ENCODE data around the gene GBE1.
"Not testable (repeated sequence)": the region's sequence is repeated elsewhere in the genome, so short reads cannot be mapped to it uniquely, and the experiment has no call there.

GBE1 gene

GRCh38 chr3:81760924-81761903 lies at the start of gene GBE1:
Gene GBE1 (minus strand): TSS chr3:81761645. CDS start chr3:81761517, 128 bp downstream.
- peak; percentile 91 for DNase-seq (ENCODE audit: low spot score)

- no peak for DNase-seq (ENCODE audit: low spot score)
These were observed 47.5 kb upstream of the GBE1 start for GRCh38 chr3:81808900-81809299.

DNA sequence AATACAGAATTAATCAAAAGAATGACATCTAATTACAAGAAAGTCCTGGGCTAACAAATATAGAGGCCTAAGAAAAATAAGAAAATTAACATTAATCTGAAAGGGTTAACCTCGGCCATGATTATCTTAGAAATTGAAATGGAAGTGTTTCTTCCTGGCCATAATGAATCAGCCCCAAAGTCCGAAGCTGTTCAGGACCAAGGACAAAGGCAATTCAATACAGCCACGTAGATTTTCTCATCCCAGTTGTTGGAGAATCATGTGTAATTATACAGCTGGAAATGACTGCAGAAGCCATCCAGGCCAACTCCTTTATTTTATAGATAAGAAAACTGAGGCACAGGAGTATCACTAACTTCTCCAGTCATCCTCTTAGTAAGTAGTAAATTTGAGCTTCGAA lies 38.0 kb upstream of the GBE1 start:
- peak; percentile 8 for DNase-seq (ENCODE audit: low spot score)

- DNase-seq (ENCODE audit: low spot score) = no peak
These were observed 32.0 kb upstream of the GBE1 start for GRCh38 chr3:81793410-81793809.

GRCh38 chr3:81790117-81790516 lies 28.7 kb upstream of the GBE1 start:
- no peak for DNase-seq (ENCODE audit: low spot score)

DNA sequence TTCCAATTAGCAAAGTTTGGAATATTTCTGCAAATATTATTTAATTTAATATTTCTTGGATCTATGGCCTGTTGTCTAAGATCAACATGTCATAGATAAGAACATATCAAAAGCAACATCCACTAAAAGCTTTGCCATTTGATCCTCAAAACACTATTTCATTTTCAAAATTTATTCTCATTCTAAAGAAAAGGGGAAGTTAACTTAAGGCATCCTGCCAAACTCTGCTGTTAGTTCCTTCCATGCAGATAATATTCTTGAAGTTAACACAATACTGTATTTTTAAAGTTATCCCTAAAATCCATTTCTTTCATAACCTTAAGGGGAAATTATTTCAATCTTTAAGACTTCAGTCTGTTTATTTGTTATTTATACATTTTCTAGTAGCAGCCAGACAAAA lies 28.2 kb upstream of the GBE1 start:
- DNase-seq (ENCODE audit: low spot score) = no peak

DNA sequence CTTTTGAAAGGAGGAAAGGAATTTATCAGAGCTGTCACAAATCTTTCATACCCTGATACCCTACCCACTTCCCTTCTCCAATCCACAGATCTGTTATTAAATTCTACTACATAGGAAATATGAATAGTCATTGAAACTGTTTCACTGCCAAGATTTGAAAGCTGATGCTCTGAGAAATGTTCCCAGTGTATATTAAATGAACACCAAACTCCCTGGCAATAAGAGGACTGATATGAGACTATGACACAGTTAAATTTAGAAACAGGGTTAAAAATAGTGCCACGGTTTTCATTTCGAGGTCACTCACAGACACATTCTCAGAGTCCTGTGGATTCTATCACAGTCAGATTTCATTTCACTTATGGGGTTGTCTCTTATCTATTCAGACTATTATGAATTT lies 27.2 kb upstream of the GBE1 start:
- DNase-seq (ENCODE audit: low spot score) = no peak

DNA sequence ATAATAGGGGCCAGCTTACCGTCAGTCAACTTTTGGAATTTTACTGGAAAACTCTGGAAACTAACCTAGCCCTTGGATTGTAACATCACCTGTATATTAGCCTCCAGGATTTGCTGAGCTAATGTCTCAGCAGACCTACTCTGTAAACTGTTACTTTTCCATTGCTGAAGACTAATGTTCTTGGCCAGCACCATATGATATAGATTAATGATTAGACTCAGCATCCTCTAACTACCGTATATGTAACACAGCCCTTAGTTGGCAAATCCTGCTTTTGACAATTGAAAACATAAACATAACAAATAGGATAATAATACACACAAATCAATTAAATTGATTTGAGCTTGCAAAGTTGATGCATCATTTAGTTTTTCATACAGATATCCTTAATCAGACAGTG lies 26.6 kb upstream of the GBE1 start:
- DNase-seq (ENCODE audit: low spot score) = no peak

DNA sequence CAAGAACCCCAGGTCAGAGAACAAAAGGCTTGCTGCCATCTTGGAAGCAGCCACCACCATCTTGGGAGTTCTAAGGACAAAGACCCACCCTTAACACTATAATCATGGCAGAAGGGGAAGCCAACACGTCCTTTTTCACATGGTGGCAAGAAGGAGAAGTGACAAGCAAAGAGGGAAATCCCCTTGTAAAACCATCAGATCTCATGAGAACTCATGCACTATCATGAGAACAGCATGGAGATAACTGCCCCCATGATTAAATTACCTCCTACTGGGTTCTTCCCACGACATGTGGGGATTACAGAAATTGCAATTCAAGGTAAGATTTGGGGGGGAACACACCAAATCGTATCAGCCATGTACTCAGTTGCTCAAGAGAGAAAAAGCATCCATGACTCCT lies 21.1 kb upstream of the GBE1 start:
- no peak for DNase-seq (ENCODE audit: low spot score)

- DNase-seq (ENCODE audit: low spot score) = no peak
These were observed 17.3 kb upstream of the GBE1 start for GRCh38 chr3:81778678-81779182.

DNA sequence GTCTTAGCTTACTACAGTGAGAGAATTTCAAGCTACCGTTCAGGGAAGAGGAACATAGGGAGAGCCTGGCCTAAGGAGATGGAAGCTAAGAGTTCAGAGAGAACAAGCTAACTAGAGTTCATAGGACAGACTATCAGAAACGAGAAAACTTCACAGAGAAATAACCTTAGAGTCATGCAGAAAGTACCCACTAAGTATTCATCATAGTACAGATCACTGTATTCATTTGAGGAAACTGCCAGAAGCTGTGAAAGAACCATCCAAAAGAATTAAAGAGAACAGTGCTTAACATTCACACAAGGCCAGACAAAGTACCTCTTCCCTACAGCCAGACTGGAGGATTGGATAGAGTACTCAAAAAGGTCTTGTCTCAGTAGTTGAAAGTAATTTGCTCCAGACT lies 15.2 kb upstream of the GBE1 start:
- no peak for DNase-seq (ENCODE audit: low spot score)

DNA sequence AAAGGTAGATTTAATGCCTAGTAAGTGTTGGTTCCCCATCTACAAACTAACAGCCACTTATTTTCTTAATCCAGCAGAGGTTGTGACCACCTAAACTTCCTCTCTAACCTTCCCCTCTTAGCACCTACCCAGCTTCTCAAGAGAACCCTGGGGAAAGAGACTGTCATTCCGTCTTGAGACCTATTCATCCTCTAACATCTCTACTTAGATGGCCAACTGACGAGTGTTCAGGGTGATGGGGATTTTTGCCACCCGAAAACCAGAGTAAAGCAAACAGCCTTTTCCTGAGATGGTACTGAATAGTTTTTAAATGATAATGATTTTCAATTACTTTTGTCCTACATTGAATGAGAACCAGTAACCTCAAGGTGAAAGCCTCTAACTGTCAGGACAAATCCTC lies 9.3 kb upstream of the GBE1 start:
- DNase-seq (ENCODE audit: low spot score) = no peak

- DNase-seq (ENCODE audit: low spot score) = no peak
These were observed 7.9 kb upstream of the GBE1 start for GRCh38 chr3:81769299-81769698.

DNA sequence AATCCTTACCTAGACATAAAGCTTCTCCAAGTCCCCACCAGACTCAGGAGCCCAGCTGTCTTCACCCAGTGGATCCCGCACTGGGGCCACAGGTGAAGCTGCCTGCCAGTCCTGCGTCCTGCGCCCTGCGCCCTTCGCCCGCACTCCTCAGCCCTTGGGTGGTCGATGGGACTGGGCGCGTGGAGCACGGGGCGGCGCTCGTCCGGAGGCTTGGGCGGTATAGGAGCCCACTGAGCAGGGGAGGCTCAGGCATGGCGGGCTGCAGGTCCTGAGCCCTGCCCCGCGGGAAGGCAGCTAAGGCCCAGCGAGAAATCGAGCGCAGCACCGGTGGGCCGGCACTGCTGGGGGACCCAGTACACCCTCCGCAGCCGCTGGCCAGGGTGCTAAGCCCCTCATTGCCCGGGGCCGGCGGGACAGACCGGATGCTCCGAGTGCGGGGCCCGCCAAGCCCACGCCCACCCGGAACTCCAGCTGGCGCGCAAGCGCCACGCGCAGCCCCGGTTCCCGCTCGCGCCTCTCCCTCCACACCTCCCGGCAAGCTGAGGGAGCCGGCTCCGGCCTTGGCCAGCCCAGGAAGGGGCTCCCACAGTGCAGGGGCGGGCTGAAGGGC lies 5.9 kb upstream of the GBE1 start:
- not testable (repeated sequence) for DNase-seq (ENCODE audit: low spot score)

- no peak for DNase-seq (ENCODE audit: low spot score)
These were observed 4.0 kb upstream of the GBE1 start for GRCh38 chr3:81765400-81765799.

DNA sequence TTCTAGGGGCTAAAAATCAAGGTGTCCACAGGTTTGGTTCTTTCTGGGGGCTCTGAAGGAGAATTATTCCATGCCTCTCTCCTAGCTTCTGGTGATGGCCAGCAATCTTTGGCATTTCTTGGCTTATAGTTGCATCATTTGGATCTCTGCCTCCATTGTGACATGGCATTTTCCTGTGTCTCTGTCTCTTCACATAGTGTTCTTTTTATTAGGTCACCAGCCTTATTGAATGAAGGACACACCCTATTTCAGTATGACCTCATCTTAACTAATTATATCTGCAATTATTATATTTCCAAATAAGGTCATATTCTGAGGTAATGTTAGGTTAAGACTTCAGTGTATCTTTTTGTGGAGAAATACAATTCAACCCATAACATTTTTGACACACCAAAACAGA lies 3.2 kb upstream of the GBE1 start:
- no peak for DNase-seq (ENCODE audit: low spot score)

DNA sequence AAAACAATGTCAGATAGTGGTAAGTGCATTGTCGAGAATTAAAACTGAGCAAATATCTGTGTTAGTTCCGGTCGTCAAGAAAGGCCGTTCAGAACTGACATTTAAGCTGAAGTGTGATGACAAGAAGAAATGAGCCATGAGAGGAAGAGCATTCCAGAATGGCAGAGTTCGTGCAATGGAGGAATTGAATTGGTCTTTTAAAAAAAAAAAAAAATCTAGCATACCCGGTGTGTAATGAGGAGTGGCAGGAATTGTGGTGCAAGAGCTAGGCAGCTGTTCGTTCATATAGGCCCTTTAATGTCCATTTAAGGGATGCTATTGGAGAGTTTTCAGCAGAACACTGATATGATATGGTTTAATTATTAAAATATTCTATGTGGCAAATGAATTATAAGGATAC lies 2.6 kb upstream of the GBE1 start:
- DNase-seq (ENCODE audit: low spot score) = no peak

DNA sequence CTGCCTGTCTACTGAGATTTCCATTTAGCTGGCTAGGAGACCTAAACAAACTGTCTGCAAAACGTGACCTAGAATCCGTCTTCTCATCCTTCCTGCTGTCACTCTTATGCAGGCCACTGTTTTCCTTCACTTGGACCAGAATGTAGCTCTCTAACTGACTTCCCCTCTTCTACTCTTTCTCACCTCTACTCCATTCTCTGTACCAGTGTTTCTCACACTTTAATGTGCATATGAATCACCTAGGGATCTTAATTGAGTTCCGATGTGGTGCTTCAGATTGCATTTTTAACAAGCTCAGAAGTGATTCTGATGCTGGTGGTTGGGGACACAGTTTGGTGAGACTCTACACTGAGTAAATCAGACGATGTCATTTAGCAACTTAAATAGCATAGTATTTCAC lies 1.6 kb upstream of the GBE1 start:
- DNase-seq (ENCODE audit: low spot score) = no peak

- DNase-seq (ENCODE audit: low spot score) = no peak
These were observed 597 bp upstream of the GBE1 start for GRCh38 chr3:81761904-81762580.

DNA sequence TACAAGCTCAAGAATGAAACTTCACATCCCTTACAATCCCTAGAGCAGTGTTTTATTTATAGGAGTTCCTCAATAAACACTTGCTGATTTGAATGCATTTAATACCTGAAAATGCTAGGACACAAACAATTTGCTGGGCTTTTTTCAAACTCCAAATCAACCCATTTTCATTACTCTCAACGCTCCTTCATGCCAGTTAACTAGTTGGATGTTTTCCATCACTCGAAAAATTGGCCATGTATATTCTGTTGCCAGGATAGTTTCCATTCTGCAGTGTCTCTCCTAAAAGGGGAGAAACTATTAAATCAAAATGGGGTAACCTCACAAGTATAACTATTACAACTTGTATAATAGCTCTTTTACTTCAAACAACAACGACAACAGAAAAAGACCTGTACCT lies 1.2 kb downstream of the GBE1 start:
- DNase-seq (ENCODE audit: low spot score) = no peak

- not testable (repeated sequence) for DNase-seq (ENCODE audit: low spot score)
These were observed 2.7 kb downstream of the GBE1 start for GRCh38 chr3:81758771-81759170.

DNA sequence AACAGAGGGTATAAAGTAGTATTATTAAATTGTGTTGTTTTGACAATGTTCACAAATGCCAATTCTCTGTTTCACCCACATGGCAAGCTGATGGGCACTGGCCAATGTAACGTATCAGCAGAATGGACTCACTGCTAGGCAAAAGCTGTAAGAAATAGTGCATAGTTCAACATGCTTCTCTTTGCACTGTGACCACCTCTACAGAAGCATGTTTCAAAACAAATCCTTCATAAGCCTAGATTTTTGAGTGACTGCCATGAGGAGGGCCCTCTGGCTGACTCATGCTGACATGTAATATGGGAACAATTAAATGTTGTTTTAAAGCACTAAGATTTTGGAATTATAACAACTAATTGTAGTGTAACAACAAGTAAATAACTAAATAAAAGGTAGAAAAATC lies 3.2 kb downstream of the GBE1 start:
- no peak for DNase-seq (ENCODE audit: low spot score)

Data from iPS-NIHi11 (cell line).